Transverse colon (tissue), 4 donors: ENCODE measurements around the gene LAMC1.

ENCODE experiments used
- EP300 ChIP-seq: sonication (generic); formaldehyde crosslinking; IDR thresholded peaks from one replicate; pipeline ENCODE4 v1.6.1; 2017; ENCODE audit warnings: antibody characterized with exemption, low read depth
- POLR2A ChIP-seq: fragments of 450-650 bp; IDR thresholded peaks from one replicate; pipeline ENCODE4 v1.6.1; 2016; ENCODE audit warnings: antibody characterized with exemption, mild to moderate bottlenecking, moderate library complexity
- POLR2AphosphoS5 ChIP-seq, 3 donors: sonication (generic); formaldehyde crosslinking; IDR thresholded peaks; one replicate each; pipeline ENCODE4 v1.6.1; 2016; ENCODE audit warnings: antibody characterized with exemption in 3 of 3
- TF ChIP-seq, protein P1 (sequence below), 5 experiments: fragments of 200-600 bp in 3 of 5; fragments of 450-650 bp in 2 of 5; sonication (generic) in 3 of 5; IDR thresholded peaks; 1 replicate in 2 of 5; 2 replicates in 3 of 5; pipeline ENCODE4 v1.5.1; 2016 to 2017; ENCODE audit warnings: antibody characterized with exemption in 5 of 5, inconsistent platforms in 3 of 5, mild to moderate bottlenecking in 2 of 5, moderate library complexity in 1 of 5

- TF ChIP-seq, protein P1, sequence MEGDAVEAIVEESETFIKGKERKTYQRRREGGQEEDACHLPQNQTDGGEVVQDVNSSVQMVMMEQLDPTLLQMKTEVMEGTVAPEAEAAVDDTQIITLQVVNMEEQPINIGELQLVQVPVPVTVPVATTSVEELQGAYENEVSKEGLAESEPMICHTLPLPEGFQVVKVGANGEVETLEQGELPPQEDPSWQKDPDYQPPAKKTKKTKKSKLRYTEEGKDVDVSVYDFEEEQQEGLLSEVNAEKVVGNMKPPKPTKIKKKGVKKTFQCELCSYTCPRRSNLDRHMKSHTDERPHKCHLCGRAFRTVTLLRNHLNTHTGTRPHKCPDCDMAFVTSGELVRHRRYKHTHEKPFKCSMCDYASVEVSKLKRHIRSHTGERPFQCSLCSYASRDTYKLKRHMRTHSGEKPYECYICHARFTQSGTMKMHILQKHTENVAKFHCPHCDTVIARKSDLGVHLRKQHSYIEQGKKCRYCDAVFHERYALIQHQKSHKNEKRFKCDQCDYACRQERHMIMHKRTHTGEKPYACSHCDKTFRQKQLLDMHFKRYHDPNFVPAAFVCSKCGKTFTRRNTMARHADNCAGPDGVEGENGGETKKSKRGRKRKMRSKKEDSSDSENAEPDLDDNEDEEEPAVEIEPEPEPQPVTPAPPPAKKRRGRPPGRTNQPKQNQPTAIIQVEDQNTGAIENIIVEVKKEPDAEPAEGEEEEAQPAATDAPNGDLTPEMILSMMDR (IDR thresholded peaks at IDR 0.05), result no peak
- TF ChIP-seq EP300 (no peak), POLR2AphosphoS5 (IDR thresholded peaks at IDR 0.05) (no peak), POLR2A (no peak)
Measured at GRCh38 chr1:183019860-183020259, 3.4 kb upstream of the LAMC1 start.
